ENCODE measurements around the gene MYO7A.

- TF ChIP-seq CTCF (conservative IDR thresholded peaks at IDR 0.05; ENCODE audit: low read length) (no peak), EZH2phosphoT487 (IDR thresholded peaks at IDR 0.05; ENCODE audit: borderline replicate concordance) (no peak)
Observed at GRCh38 chr11:77144196-77144856, 16.3 kb downstream of the MYO7A start.

Measured in Loucy (cell line).